Adrenal gland (tissue), 12 donors: ENCODE results near the gene MED13. TPM values are rescaled to one million over a fixed set of nuclear protein-coding genes. Genes with fewer than 3 reads are reported as not detected.

ENCODE experiments used
- DNase-seq, 7 donors: peaks; one replicate each; pipeline ENCODE4 v3.0.0-alpha.2; 2019 to 2020
- H3K27ac ChIP-seq, 5 donors: fragments of 200-600 bp; sonication (generic) in 4 of 5; 1 replicate in 3 of 5; 2 replicates in 2 of 5; pipeline versions ENCODE4 v1.5.1 to v1.8.0; 2016 to 2020; ENCODE audit warnings: mild to moderate bottlenecking in 1 of 5
- H3K27me3 ChIP-seq: fragments of 200-600 bp; 2 replicates; pipeline ENCODE4 v1.8.0; 2021
- H3K36me3 ChIP-seq, 2 donors: fragments of 200-600 bp; replicated peaks in 1 of 2; 1 replicate in 1 of 2; 2 replicates in 1 of 2; pipeline versions ENCODE4 v1.5.1 to v1.8.0; 2018 to 2022
- H3K4me1 ChIP-seq, 2 donors: fragments of 200-600 bp; replicated peaks in 1 of 2; 1 replicate in 1 of 2; 2 replicates in 1 of 2; pipeline versions ENCODE4 v1.5.1 to v1.8.0; 2018 to 2021
- H3K4me3 ChIP-seq, 4 donors: fragments of 200-600 bp; sonication (generic) in 3 of 4; one replicate each; pipeline ENCODE4 v1.5.1; 2016 to 2018
- H3K9me3 ChIP-seq, 3 donors: fragments of 200-600 bp; sonication (generic) in 1 of 3; replicated peaks in 1 of 3; 1 replicate in 2 of 3; 2 replicates in 1 of 3; pipeline versions ENCODE4 v1.5.1 to v1.8.0; 2016 to 2021
- CTCF ChIP-seq, 6 experiments: fragments of 450-650 bp in 4 of 6; fragments of 200-600 bp in 2 of 6; sonication (generic) in 1 of 6; IDR thresholded peaks; 1 replicate in 5 of 6; 2 replicates in 1 of 6; pipeline versions ENCODE4 v1.5.1 to v1.8.0; 2016 to 2021; ENCODE audit warnings: antibody characterized with exemption in 6 of 6, mild to moderate bottlenecking in 2 of 6, moderate library complexity in 1 of 6
- POLR2A ChIP-seq, 2 donors: fragments of 450-650 bp; IDR thresholded peaks; one replicate each; pipeline ENCODE4 v1.6.1; 2017; ENCODE audit warnings: antibody characterized with exemption in 2 of 2, mild to moderate bottlenecking in 2 of 2, moderate library complexity in 1 of 2
- WGBS, 4 donors: extraction: QIAGEN DNeasy Blood & Tissue Kit in 2 of 4; methylation state at CpG; one replicate each; pipeline versions ENCODE4 v1.1.5 to v1.1.7; 2013 to 2017; 5-methylcytosine and 5-hydroxymethylcytosine counted together
- intact Hi-C, 2 donors: fragments of 100-400 bp; cut with DNase I; formaldehyde crosslinking; loops; one replicate each; pipeline versions ENCODE4 v1.14.1 to v1.15.0; 2022 to 2023
- polyA plus RNA-seq, 3 donors: library from polyadenylated mRNA; stranded (reverse); fragments of 200-250 nt in 2 of 3; fragments of 350-450 nt in 1 of 3; fragmentation: Illumina TruSeq in 1 of 3; extraction: RNeasy Lipid Tissue Mini Kit (QIAGEN cat#74804) in 1 of 3; gene quantifications; one replicate each; pipeline ENCODE4 v1.2.3, GENCODE V29; 2013 to 2014
- total RNA-seq, 9 donors: library from RNA; depleted of rRNA in 4 of 9; stranded (reverse); fragments of >200 nt in 4 of 9; fragments of 120-200 nt in 1 of 9; fragmentation: NEBNext Ultra II Directional in 1 of 9; extraction: Animal tissue kit (Norgen Biotek cat#: 25700) in 1 of 9; gene quantifications; one replicate each; pipeline versions ENCODE4 v1.1.0 to v1.2.4, GENCODE V29; 2013 to 2023
- donor health status: healthy with polysubstance abuse.
- donor health status: Bipolar disorder and iron deficiency.
- donor health status: DM: yes; HTN: yes; CAD: no.
- donor health status: DM: no; HTN: no; CAD: no.
- donor health status: DM: no; HTN: no; CAD: no.
- donor health status: DM: yes; HTN: yes; CAD: no.

The MED13 gene
- total and polyA plus RNA-seq, 12 donors = 8.2 to 62.3 (median 51.8) TPM

- H3K4me1 ChIP-seq = no peaks in the 10 kb centered on the region
- TF ChIP-seq CTCF (IDR thresholded peaks at IDR 0.05) = no peak
- TF ChIP-seq POLR2A (IDR thresholded peaks at IDR 0.05) = no peak
- intact Hi-C loops = no loop called here
- no peak for DNase-seq
- no peaks in the 10 kb centered on the region for H3K9me3 ChIP-seq
- 82 to 93% (median 88%) methylated on average over 3 of the region's 3 CpGs for WGBS, 4 donors
- no peaks in the 10 kb centered on the region for H3K27me3 ChIP-seq
- no peak overlapping the region for H3K27ac ChIP-seq
- no peak overlapping the region for H3K4me3 ChIP-seq
- H3K36me3 ChIP-seq = no peaks in the 10 kb centered on the region
Observed at GRCh38 chr17:62110923-62111484, 45.9 kb upstream of the MED13 start.

DNA sequence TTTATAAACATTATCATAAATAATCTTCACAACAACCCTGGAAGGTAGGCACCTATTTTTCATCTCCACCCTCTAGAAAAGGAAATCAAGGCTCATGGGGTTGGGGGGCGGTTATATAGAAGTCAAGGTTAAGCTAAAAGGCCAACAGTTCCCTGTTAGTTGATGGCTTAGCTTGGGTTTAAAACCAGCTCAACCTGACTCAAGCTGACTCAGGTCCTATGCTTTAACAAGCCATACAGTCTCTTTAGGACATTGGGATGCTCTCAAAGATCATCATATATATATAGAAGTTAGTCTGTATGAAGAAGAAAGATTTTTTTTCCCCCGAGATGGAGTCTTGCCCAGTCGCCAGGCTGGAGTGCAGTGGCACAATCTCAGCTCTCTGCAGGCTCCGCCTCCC, 44.8 kb upstream of the MED13 start:
- no peak overlapping the region for H3K4me3 ChIP-seq
- intact Hi-C loops = no loop called here
- no peak for TF ChIP-seq POLR2A (IDR thresholded peaks at IDR 0.05)
- TF ChIP-seq CTCF (IDR thresholded peaks at IDR 0.05) = no peak
- H3K4me1 ChIP-seq = no peaks in the 10 kb centered on the region
- H3K27me3 ChIP-seq = no peaks in the 10 kb centered on the region
- DNase-seq = no peak
- H3K9me3 ChIP-seq = no peaks in the 10 kb centered on the region
- H3K36me3 ChIP-seq = no peaks in the 10 kb centered on the region
- H3K27ac ChIP-seq = no peak overlapping the region
- 69 to 81% (median 78%) methylated on average over 4 of the region's 4 CpGs for WGBS, 4 donors

GRCh38 chr17:62109378-62109902, 44.4 kb upstream of the MED13 start:
- no peaks in the 10 kb centered on the region for H3K36me3 ChIP-seq
- WGBS, 4 donors = 23 to 50% (median 25%) methylated on average over 1 to 2 of the region's 2 CpGs; no CpG with 5 or more reads in 1 of the 4 donors
- H3K4me3 ChIP-seq = no peak overlapping the region
- peak; percentile 38 to 67 (median 59) for DNase-seq
- H3K27ac ChIP-seq = no peak overlapping the region
- H3K27me3 ChIP-seq = no peaks in the 10 kb centered on the region
- TF ChIP-seq CTCF (IDR thresholded peaks at IDR 0.05) (peak; percentile 21 to 69 (median 56)), POLR2A (IDR thresholded peaks at IDR 0.05) (no peak)
- no peaks in the 10 kb centered on the region for H3K4me1 ChIP-seq
- intact Hi-C loops = no loop called here
- no peaks in the 10 kb centered on the region for H3K9me3 ChIP-seq

GRCh38 chr17:62105861-62106260, 40.8 kb upstream of the MED13 start:
- 88 to 100% (median 96%) methylated on average over 1 of the region's 1 CpG for WGBS, 4 donors
- H3K27me3 ChIP-seq = no peaks in the 10 kb centered on the region
- H3K36me3 ChIP-seq = no peaks in the 10 kb centered on the region
- intact Hi-C loops = no loop called here
- TF ChIP-seq POLR2A (IDR thresholded peaks at IDR 0.05) (no peak), CTCF (IDR thresholded peaks at IDR 0.05) (no peak)
- no peak overlapping the region for H3K27ac ChIP-seq
- H3K4me1 ChIP-seq = no peaks in the 10 kb centered on the region
- H3K9me3 ChIP-seq = no peaks in the 10 kb centered on the region
- no peak overlapping the region for H3K4me3 ChIP-seq
- no peak for DNase-seq
